Lung (tissue), 12 donors: ENCODE results near the gene P3R3URF. TPM values are rescaled to one million over a fixed set of nuclear protein-coding genes. Genes with fewer than 3 reads are reported as not detected.

Experiments used
- ATAC-seq: fragments of 200-7000 bp; cut with Tn5 transposase; one replicate; pipeline ENCODE4 v1.9.1; 2020; ENCODE audit warnings: moderate number of reproducible peaks; ENCODE audit not compliant: insufficient read depth, low FRiP score
- DNase-seq, 3 donors: peaks; one replicate each; pipeline ENCODE4 v3.0.0-alpha.2; 2013 to 2017
- H3K27ac ChIP-seq, 2 donors: one replicate each; pipeline ENCODE4 v1.5.1; 2013; ENCODE audit warnings: mild to moderate bottlenecking in 2 of 2, moderate library complexity in 2 of 2, control low read depth in 1 of 2, inconsistent platforms in 1 of 2, low read depth in 1 of 2, low read length in 1 of 2
- H3K27me3 ChIP-seq, 3 donors: one replicate each; pipeline ENCODE4 v1.5.1; 2013; ENCODE audit warnings: low read length in 2 of 3; ENCODE audit not compliant: control insufficient read depth in 3 of 3, insufficient read depth in 3 of 3
- H3K36me3 ChIP-seq, 4 donors: one replicate each; pipeline ENCODE4 v1.5.1; 2013; ENCODE audit warnings: low read length in 4 of 4, mild to moderate bottlenecking in 1 of 4, moderate library complexity in 1 of 4; ENCODE audit not compliant: control insufficient read depth in 4 of 4, insufficient read depth in 4 of 4
- H3K4me1 ChIP-seq, 5 donors: one replicate each; pipeline ENCODE4 v1.5.1; 2013; ENCODE audit warnings: low read length in 5 of 5, mild to moderate bottlenecking in 2 of 5, moderate library complexity in 1 of 5; ENCODE audit not compliant: control insufficient read depth in 5 of 5, insufficient read depth in 5 of 5
- H3K4me3 ChIP-seq: one replicate; pipeline ENCODE4 v1.5.1; 2013; ENCODE audit warnings: mild to moderate bottlenecking, control low read depth, moderate library complexity
- H3K9ac ChIP-seq, 2 donors: one replicate each; pipeline ENCODE4 v1.5.1; 2013; ENCODE audit warnings: low read length in 2 of 2, control low read depth in 1 of 2; ENCODE audit not compliant: insufficient read depth in 1 of 2
- H3K9me3 ChIP-seq, 4 donors: one replicate each; pipeline ENCODE4 v1.5.1; 2013; ENCODE audit warnings: low read length in 3 of 4, mild to moderate bottlenecking in 1 of 4, moderate library complexity in 1 of 4; ENCODE audit not compliant: control insufficient read depth in 4 of 4, insufficient read depth in 3 of 4
- WGBS, 2 donors: extraction: QIAGEN DNeasy Blood & Tissue Kit; methylation state at CpG; one replicate each; pipeline ENCODE4 v1.1.7; 2013; 5-methylcytosine and 5-hydroxymethylcytosine counted together
- polyA plus RNA-seq, 2 donors: library from polyadenylated mRNA; stranded (reverse); fragments of 200-250 nt; gene quantifications; one replicate each; pipeline ENCODE4 v1.2.1, GENCODE V29; 2013
- total RNA-seq, 2 donors: library from RNA; depleted of rRNA in 1 of 2; stranded (reverse); fragments of >200 nt in 1 of 2; gene quantifications; one replicate each; pipeline ENCODE4 v1.2.1, GENCODE V29; 2014 to 2021
- TF ChIP-seq, protein P1 (sequence below): IDR thresholded peaks from 2 replicates; pipeline ENCODE4 v1.5.1; 2012; ENCODE audit warnings: mild to moderate bottlenecking; ENCODE audit errors: control extremely low read depth, extremely low read depth
- donor health status: control.
- donor health status: control.
- donor health status: Bipolar disorder and iron deficiency.
- donor health status: healthy.
- donor health status: DM: yes; HTN: yes; CAD: no.

The P3R3URF gene
- total and polyA plus RNA-seq, 4 donors, result not detected

DNA sequence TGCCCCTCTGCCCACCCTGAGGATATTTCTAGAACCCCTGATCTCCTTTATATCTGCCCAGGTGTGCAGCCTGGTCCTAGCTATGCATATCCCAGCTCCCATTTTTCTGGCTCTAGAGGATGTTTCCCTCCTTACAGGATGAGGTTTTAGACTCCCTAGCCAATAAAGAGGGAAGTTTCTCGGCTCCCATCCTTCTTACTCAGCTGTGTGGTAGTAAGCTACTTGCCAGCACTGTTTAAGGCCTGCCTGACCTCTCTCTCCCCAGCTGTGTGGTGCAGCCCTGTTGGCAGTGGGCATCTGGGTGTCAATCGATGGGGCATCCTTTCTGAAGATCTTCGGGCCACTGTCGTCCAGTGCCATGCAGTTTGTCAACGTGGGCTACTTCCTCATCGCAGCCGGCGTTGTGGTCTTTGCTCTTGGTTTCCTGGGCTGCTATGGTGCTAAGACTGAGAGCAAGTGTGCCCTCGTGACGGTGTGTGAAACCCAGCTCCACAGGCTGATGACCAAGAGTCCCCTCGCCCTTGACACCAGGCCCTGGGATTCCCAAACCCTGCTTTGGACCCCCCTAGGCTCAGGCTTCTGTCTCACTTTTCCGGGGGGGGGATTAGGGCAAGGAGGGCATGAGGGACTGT, 7.8 kb upstream of the P3R3URF start:
- H3K4me1 ChIP-seq, result peaks cover 0 to 23% (median 7%) of the 10 kb centered on the region in 5 donors
- H3K27me3 ChIP-seq, result no peaks in the 10 kb centered on the region
- TF ChIP-seq, protein P1, sequence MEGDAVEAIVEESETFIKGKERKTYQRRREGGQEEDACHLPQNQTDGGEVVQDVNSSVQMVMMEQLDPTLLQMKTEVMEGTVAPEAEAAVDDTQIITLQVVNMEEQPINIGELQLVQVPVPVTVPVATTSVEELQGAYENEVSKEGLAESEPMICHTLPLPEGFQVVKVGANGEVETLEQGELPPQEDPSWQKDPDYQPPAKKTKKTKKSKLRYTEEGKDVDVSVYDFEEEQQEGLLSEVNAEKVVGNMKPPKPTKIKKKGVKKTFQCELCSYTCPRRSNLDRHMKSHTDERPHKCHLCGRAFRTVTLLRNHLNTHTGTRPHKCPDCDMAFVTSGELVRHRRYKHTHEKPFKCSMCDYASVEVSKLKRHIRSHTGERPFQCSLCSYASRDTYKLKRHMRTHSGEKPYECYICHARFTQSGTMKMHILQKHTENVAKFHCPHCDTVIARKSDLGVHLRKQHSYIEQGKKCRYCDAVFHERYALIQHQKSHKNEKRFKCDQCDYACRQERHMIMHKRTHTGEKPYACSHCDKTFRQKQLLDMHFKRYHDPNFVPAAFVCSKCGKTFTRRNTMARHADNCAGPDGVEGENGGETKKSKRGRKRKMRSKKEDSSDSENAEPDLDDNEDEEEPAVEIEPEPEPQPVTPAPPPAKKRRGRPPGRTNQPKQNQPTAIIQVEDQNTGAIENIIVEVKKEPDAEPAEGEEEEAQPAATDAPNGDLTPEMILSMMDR, result no peak
- peaks cover 0 to 7% (median 6%) of the 10 kb centered on the region in 4 donors for H3K36me3 ChIP-seq
- 45 to 66% methylated on average over 12 of the region's 12 CpGs for WGBS, 2 donors
- no peak overlapping the region for H3K4me3 ChIP-seq
- no peaks in the 10 kb centered on the region for H3K9me3 ChIP-seq
- peak overlapping the region; percentile 62 to 82 for H3K27ac ChIP-seq
- DNase-seq, result no peak
- H3K9ac ChIP-seq, result no peak overlapping the region
- no peak for ATAC-seq

DNA sequence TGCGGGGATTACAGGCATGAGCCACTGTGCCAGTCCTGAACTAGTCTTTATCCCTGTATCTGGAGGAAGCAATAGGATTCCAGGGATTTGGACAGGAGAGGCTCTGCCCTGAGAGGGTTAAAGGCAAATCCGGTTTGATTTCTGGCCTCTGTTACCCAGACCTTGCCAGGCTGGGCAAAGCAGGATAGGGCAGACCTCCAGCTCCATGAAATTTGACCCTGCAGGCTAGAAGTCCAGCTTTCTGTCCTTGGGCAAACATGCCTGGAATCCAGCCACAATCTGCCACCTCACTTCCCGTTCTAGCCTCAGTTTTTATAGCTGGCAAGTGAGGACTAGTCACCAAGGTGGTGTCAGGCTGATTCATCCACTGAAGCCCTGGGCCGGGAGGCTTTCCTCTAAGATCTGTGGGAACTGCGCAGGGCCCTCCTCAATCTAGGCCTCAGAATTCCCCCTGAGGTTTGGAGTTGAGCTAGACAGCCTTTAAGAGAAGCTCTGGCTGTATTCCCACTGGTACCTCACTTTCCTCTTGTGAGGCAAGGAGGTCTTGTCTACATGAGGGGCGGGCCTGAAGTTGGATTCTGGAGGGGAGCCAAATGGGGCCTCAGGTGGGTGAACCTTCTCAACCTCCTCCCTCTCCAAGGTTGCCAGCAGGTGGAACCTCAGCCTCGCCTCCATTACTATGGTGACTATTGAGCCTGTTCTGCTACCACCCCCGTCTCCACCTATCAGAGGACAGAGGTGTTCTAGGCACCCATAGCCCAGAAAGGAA, 7.0 kb upstream of the P3R3URF start:
- ATAC-seq, result peak; percentile 43
- Histone ChIP-seq H3K27me3 (no peaks in the 10 kb centered on the region), H3K4me3 (no peak overlapping the region), H3K9ac (no peak overlapping the region), H3K9me3 (no peaks in the 10 kb centered on the region), H3K36me3 (peaks cover 0 to 7% (median 3%) of the 10 kb centered on the region in 4 donors), H3K4me1 (peaks cover 0 to 21% (median 7%) of the 10 kb centered on the region in 5 donors), H3K27ac (peak overlapping the region; percentile 62 to 82)
- TF ChIP-seq, protein P1, result no peak
- 54 to 73% methylated on average over 8 of the region's 8 CpGs for WGBS, 2 donors
- peak; percentile 64 to 82 (median 76) for DNase-seq

DNA sequence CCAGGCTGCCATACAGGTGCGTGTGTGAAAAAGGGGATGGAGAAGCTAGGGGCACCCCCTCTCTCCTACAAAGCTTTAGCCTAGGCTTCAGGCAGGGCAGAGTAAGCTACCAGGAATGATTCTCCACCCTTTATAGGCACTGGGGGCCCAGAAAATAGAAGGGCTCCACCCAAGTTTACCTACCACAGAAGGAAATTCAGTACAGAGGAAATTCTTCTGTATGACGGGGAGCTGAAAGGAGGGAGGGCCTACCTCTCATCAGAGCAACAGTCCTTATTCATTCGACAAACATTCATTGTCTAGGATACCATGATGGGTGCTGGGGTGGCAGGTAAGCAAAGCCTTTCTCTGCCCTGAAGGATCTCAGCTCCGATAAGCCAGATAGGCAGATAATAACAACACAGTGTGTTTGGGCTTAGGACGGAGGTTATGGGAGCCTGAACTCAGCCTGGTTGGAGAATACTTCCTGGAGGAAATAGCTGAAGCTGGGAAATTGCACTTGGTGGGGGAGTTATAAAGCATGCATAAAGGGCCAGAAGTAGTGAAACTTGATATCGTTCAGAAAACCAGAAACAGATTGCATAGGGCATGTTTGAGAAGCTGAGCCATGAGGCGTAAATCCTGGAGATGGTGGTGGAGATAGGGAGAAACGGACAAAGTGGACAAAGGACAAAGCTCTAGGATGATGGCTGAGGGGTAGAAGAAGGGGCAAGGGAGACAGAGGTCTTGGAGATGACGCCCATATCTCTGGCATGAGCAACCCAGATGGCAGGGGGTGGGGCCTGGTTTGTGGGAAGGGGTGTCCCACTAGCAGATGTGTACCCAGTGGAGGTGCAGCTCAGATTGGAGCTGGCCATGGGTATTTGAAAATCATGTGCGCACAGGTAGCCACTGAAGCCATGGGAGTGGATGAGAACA, 5.3 kb upstream of the P3R3URF start:
- ATAC-seq (no peak), DNase-seq (no peak)
- TF ChIP-seq, protein P1, result no peak
- no peak overlapping the region for H3K4me3 ChIP-seq
- WGBS, 2 donors, result 69 to 77% methylated on average over 10 of the region's 10 CpGs
- peaks cover 0 to 18% (median 7%) of the 10 kb centered on the region in 5 donors for H3K4me1 ChIP-seq
- no peaks in the 10 kb centered on the region for H3K27me3 ChIP-seq
- H3K9me3 ChIP-seq, result no peaks in the 10 kb centered on the region
- H3K36me3 ChIP-seq, result peaks cover 0 to 3% (median 0%) of the 10 kb centered on the region in 4 donors
- no peak overlapping the region for H3K9ac ChIP-seq
- peak overlapping the region in 1 of 2 donors; percentile 28 for H3K27ac ChIP-seq
